Thyroid gland (tissue), 4 donors: ENCODE data around the gene FRMPD2.

ENCODE experiments used
- CTCF ChIP-seq, 6 experiments: fragments of 200-600 bp in 3 of 6; fragments of 450-650 bp in 3 of 6; sonication (generic) in 3 of 6; IDR thresholded peaks; one replicate each; pipeline ENCODE4 v1.5.1; 2016 to 2019; ENCODE audit warnings: antibody characterized with exemption in 6 of 6, mild to moderate bottlenecking in 2 of 6, inconsistent platforms in 1 of 6, moderate library complexity in 1 of 6
- POLR2A ChIP-seq, 2 donors: fragments of 450-650 bp; IDR thresholded peaks; one replicate each; pipeline ENCODE4 v1.6.1; 2017; ENCODE audit warnings: antibody characterized with exemption in 2 of 2, mild to moderate bottlenecking in 2 of 2, moderate library complexity in 1 of 2

DNA sequence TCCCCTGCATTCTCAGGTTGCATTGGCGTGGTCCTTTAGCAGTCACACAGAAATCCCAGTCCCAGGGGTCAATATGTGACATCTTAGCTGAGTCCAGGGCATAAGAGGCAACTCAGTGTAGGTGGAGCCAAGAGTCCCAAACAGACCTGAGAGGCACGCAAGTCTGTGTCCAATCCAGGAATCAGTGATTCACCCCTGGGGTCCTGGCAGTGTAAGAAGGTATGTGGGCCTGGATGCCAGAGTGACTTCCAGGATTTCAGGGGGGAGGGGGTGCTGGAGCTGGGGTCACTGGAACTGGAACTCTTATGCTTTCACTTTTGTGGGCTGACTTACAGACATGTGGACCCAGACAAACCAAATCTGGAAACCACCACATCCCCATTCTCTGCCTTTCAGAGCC, 26.8 kb downstream of the FRMPD2 start:
- no peak for TF ChIP-seq CTCF (IDR thresholded peaks at IDR 0.05)
- TF ChIP-seq POLR2A (IDR thresholded peaks at IDR 0.05), result no peak
